Stimulated activated CD4-positive, alpha-beta T cell treated with anti-CD3 and anti-CD28 coated beads, Interleukin-1b, Interleukin-23, amount 100 ng/mL, for 48 hours (primary cell): ENCODE measurements around the gene ANKS1B.

Experiments
- DNase-seq: peaks from one replicate; pipeline ENCODE4 v3.0.0-alpha.2; 2020

ANKS1B gene

GRCh38 chr12:99552022-99552421 is 432.7 kb downstream of the ANKS1B start:
- DNase-seq, result no peak

DNA sequence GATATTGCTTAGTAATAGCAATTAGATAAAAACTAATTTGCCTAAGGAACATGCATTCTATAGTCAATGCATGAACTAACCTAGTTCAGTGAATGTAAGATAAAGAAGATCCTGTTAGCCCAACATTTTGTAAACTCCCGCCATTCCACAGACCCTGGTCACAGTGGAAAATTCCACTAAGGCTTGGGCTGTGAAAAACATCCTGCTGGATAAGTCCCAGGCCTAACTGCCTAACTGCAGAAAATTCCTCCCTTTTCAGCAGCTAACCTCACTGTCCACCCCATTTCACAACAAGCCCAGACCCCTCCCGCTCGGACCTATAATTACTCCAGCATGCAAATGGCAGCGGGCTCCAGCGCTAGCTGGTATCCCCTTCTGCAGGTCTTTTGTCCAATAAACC is 435.1 kb downstream of the ANKS1B start:
- DNase-seq, result no peak

DNA sequence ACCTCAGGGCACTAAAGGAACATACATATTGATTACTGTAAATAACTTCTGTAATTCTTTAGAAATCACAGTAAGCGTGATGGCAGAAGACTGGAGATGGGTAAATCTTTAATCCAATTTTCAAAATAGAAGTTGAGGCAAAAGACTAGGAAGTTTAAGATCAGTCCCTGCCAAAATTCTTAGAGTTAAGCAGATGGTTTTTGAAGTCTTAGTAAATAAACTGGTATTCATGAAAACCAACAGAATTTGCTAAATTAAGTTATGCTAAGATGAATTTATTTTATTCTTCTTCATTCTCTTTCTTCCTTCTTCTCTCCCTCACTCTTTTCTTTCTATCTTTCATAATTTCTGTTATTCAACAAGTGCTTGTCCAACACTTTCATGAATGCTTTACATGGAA is 435.5 kb downstream of the ANKS1B start:
- no peak for DNase-seq

- DNase-seq, result no peak
These were observed 440.3 kb downstream of the ANKS1B start for GRCh38 chr12:99544457-99544856.

GRCh38 chr12:99529966-99530365 is 454.8 kb downstream of the ANKS1B start:
- DNase-seq, result no peak

DNA sequence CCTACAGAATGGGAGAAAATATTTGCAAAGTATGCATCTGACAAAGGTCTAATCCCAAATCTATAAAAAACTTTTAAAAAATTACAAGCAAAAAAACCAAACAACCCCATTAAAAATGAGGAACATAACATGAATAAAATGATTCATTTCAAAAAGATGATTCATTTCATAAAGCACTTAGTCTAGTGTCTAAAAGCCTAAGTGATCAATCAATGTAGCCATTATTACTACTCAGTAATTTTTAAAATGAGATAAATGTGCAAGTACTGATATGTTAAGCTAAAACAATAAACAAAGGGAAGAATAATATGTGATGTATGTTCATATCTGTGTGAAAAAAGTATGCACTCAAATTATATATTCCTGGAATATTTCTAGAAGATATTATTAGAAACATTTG is 456.3 kb downstream of the ANKS1B start:
- DNase-seq, result no peak

GRCh38 chr12:99523853-99524252 is 460.9 kb downstream of the ANKS1B start:
- DNase-seq, result no peak

DNA sequence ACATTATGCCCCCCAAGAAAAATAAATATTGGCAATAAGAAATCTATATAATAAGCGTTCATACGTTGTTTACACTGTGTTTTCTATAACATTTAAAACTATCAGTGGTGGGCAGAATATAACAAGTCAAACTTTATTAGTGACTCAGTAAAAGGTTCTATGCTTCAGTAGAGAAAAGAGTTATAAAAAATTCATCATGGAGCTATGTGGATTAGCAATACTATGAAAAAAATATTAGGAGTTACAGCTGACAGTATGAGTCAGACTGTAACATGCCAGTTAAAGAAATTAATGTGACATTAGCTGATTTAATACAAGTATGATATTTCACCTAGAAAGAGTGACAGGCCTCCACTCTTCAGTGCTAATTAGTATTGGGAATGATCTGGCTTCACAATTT is 462.3 kb downstream of the ANKS1B start:
- DNase-seq, result no peak

GRCh38 chr12:99521664-99522063 is 463.1 kb downstream of the ANKS1B start:
- no peak for DNase-seq

DNA sequence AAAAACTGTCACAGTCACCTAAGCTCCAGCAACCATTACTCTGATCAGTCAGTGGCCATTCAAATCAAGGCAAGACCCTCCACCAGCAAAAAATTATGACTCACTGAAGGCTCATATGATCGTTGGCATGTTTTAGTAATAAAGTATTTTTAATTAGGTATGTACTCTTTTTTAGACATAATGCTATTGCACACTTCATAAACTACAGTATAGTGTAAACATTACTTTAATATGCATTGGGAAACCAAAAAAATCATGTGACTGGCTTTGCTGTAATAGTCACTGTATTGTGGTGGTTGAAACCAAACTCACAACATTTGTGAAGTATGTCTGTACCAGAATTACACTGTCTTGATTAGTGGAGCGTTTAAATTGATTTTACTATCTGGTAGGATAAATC is 471.7 kb downstream of the ANKS1B start:
- no peak for DNase-seq

GRCh38 chr12:99505805-99506204 is 478.9 kb downstream of the ANKS1B start:
- no peak for DNase-seq

GRCh38 chr12:99498756-99499155 is 486.0 kb downstream of the ANKS1B start:
- no peak for DNase-seq

GRCh38 chr12:99495799-99496198 is 488.9 kb downstream of the ANKS1B start:
- DNase-seq, result no peak

DNA sequence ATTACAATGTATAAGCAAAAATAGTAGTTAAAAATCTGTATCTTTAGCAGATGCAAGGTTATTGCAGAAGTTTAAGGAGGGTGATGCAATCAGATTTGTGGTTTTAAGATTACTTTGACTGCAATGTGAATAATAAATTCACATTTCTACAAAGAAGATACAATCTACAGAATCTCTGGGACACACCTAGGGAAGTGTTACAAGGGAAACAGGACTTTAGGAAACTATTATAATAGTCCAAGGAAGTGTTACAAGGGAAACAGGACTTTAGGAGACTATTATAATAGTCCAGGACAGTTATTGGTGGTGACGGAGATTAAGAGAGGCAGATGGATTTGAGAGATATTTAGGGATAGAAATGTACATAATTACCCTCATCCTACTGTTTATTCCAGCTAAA is 491.5 kb downstream of the ANKS1B start:
- DNase-seq, result no peak

DNA sequence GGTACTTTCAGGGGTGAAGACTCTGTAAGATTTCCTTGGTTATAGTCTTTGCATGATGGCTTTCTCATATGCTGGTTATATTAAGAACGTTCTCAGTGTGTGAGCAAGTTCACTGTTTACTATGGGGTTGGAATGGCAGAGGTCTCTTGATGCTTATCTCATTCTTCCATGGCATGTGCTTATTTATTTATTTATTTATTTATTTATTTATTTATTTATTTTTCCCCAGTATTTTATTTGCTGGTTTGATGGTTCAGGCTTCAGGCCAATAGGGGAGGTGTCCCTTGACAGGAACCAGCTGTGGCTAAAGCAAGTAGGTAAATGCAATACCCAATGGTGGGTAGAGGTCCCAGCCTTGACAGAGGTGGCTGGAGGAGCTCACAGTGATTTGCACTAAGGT is 498.5 kb downstream of the ANKS1B start:
- no peak for DNase-seq

- DNase-seq, result no peak
These were observed 505.6 kb downstream of the ANKS1B start for GRCh38 chr12:99479149-99479548.

- no peak for DNase-seq
These were observed 507.8 kb downstream of the ANKS1B start for GRCh38 chr12:99476956-99477355.

GRCh38 chr12:99455350-99456035 is 529.2 kb downstream of the ANKS1B start:
- DNase-seq, result no peak

DNA sequence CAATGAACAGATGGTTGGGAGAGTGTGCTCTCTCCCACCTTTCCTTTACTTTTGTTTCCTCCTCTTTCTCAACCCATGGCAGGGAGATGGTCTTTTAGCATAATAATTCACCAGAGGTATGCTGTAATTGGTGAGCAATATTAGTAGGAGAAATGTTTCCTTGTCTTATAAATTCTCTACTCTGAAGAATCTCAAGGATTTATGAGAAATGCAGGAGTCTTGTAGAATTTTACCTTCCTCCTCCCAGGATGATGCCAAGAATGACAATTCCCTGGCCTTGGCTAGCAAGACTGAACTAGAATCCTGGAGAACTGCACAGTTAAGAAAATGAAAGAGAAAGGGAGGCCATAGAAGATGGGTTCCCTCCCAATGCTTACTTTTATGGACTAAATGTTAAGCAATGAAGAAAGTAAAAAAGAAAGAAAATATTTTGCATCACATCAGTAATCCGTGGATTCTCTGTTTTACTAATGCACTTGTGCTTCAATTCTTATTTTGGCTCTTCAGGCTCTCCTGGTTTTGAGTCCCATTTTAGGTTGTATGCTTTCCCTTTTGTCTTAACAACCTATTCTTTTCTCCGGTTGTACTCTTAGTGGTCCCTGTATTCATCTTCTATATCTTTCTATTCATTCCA is 530.1 kb downstream of the ANKS1B start:
- no peak for DNase-seq

GRCh38 chr12:99453836-99454538 is 530.7 kb downstream of the ANKS1B start:
- no peak for DNase-seq

- DNase-seq, result no peak
These were observed 534.6 kb downstream of the ANKS1B start for GRCh38 chr12:99450036-99450630.

DNA sequence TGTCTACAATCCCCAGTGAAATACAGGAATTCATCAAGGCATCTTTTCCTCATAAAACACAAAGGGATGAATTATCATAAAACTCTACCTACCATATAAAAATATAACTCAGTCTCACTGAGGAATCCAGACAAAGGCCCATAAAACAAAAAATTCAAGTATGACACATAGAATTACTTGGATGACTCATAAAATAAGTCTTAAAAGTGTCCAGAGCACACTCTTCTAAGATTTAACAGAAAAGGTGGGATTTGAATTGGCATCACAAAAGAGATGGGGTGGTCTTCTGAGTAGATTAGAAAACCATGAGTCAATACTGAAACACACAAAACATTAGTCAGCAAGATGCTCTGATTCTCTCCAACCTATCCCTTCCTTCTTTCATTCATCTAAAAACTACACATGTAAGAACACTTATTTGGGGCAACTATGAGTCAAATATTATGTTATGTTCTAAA is 539.8 kb downstream of the ANKS1B start:
- DNase-seq, result no peak

DNA sequence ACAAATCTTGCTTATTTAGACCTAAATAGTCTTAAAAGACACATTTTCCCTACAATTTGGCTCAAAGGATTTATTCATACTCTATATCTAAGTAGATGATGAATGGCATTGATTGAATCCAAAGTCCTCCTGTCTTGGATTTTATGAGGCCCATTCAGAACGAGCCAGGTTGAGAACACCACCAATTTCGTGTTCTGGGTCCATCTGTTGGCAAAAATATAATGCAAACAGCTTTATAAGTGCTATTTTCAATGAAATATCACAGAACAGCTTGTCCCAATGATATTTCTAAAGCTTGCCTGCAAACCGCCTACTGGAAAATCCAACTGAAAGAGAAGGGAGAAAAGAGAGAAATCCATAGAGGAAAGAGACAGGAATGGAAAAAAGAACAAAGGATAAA is 542.0 kb downstream of the ANKS1B start:
- DNase-seq, result no peak

GRCh38 chr12:99439399-99439798 is 545.3 kb downstream of the ANKS1B start:
- no peak for DNase-seq
